ACHN (cell line): Measurements from ENCODE around the gene ZNF430.

Experiments used
- DNase-seq: peaks from one replicate; pipeline ENCODE4 v3.0.0-alpha.2; 2015
- in situ Hi-C: cut with HindIII; loops from 2 replicates; pipeline ENCODE4 v1.10.0; 2017; ENCODE audit warnings: low sequenced_read_pairs, low pct_ligation_motif_present, low pct_unique_long_range_greater_than_20kb

Gene ZNF430

DNA sequence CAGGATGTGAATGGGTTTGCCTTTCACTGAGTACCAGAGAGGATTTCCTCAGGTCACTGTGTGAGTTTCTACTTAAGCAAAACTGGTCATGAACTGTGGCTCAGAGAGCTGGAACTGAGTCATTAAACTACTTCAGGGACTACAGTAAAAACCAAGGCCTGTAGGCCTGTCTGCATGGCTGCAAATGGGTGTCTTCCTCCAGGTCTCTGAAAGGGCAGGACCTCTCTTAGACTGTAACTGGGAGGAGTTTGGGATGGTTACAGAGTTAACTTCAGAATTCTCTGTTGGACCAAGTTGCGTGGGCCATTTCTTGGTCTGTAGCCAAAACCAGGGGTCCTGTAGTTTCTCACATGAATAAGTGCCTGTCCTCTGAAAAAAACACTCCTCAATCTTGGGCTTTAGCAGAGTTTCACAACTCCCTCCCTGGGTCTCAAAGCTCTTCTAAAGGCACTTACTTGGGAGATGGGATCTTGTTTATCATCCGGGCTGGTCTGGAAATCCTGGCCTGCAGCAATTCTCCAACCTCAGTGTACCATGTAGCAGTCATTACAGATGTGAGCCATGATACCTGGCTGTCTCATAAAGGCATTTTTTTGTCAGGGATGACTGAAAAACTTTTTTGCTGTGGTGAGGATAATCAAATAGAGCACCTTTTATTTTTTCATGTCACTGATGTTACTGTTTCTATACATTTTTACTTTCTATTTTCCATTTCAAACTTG lies 81.2 kb downstream of the ZNF430 start:
- no peak for DNase-seq
- in situ Hi-C loops, result no loop called here

DNA sequence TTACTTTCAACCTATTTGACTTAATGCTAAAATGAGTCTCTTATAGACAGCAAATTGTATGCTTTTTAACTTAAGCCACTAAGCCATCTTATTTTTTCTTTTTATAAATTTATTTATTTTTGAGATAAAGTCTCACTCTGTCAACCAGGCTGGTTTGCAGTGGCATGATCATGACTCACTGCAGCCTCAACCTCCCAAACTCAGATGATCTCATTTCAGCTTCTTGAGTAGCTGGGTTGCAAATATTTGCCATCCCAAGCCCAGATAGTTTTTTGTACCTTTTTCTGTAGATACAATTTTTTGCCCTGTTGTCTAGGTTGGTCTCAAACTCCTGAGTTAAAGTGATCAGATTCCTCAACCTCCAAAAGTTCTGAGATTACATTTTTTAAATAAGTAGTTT lies 88.7 kb downstream of the ZNF430 start:
- in situ Hi-C loops, result no loop called here
- no peak for DNase-seq
